ENCODE data around the gene FAM217B.

GRCh38 chr20:59948212-59948611 is 8.0 kb downstream of the FAM217B start:
- TF ChIP-seq, protein P1, sequence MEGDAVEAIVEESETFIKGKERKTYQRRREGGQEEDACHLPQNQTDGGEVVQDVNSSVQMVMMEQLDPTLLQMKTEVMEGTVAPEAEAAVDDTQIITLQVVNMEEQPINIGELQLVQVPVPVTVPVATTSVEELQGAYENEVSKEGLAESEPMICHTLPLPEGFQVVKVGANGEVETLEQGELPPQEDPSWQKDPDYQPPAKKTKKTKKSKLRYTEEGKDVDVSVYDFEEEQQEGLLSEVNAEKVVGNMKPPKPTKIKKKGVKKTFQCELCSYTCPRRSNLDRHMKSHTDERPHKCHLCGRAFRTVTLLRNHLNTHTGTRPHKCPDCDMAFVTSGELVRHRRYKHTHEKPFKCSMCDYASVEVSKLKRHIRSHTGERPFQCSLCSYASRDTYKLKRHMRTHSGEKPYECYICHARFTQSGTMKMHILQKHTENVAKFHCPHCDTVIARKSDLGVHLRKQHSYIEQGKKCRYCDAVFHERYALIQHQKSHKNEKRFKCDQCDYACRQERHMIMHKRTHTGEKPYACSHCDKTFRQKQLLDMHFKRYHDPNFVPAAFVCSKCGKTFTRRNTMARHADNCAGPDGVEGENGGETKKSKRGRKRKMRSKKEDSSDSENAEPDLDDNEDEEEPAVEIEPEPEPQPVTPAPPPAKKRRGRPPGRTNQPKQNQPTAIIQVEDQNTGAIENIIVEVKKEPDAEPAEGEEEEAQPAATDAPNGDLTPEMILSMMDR (IDR thresholded peaks at IDR 0.05; ENCODE audit: insufficient read depth, low read depth, low read length), result no peak
- TF ChIP-seq EZH2 (IDR thresholded peaks at IDR 0.05; ENCODE audit: insufficient read depth, low read length), result no peak

Data from astrocyte (in vitro differentiated cells and primary cell).